HepG2 (cell line): ENCODE data around the gene SAXO2. TPM values are rescaled to one million over a fixed set of nuclear protein-coding genes. Genes with fewer than 3 reads are reported as not detected.

Experiments
- ATAC-seq: fragments of 200-7000 bp; cut with Tn5 transposase; 3 replicates; pipeline ENCODE4 v1.9.1; 2020; ENCODE audit warnings: mild to moderate bottlenecking, moderate library complexity
- BruUV-seq: library from RNA; stranded (reverse); fragments of 400-500 nt; replicated peaks from 2 replicates; lab custom pipeline; 2021; lab: Mats Ljungman, UMichigan
- CTCF ChIA-PET: fragments of 300-600 bp; formaldehyde crosslinking; extraction: SDS; loops from one replicate; lab custom pipeline; 2021; ENCODE audit warnings: low total read pairs, inconsistent platforms, low intra/inter-chr PET ratio; lab: Yijun Ruan, JAX
- POLR2A ChIA-PET: fragments of 350-600 bp; sonication (Branson Sonifier 250); formaldehyde crosslinking; loops from one replicate; lab custom pipeline; 2020; ENCODE audit warnings: antibody characterized with exemption, inconsistent platforms; lab: Yijun Ruan, JAX
- DNase-seq: peaks from one replicate; pipeline ENCODE4 v3.0.0-alpha.2; 2015; ENCODE audit warnings: low spot score
- FAIRE-seq: peaks from 3 replicates; lab custom pipeline; 2011; peaks lifted over from hg19 to GRCh38; lab: Jason Lieb, UNC
- H2AFZ ChIP-seq: one replicate; pipeline ENCODE4 v1.6.1; 2011; ENCODE audit warnings: low read length, inconsistent platforms
- H3K27ac ChIP-seq: fragments of 300-600 bp; 3 replicates; pipeline ENCODE4 v1.8.0; 2011; ENCODE audit warnings: mixed run types, mild to moderate bottlenecking, mixed read lengths, low read length, inconsistent platforms; ENCODE audit not compliant: insufficient read depth; ENCODE audit errors: extremely low read length
- H3K27me3 ChIP-seq, 2 experiments: fragments of 200-600 bp in 1 of 2; 2 replicates in 1 of 2; 3 replicates in 1 of 2; pipeline versions ENCODE4 v1.6.0 to v1.8.0; 2011; ENCODE audit warnings: low read length in 2 of 2, mild to moderate bottlenecking in 2 of 2, moderate library complexity in 2 of 2, inconsistent platforms in 1 of 2; ENCODE audit not compliant: insufficient read depth in 2 of 2, control insufficient read depth in 1 of 2
- H3K36me3 ChIP-seq, 2 experiments: fragments of 200-600 bp in 1 of 2; replicated peaks in 1 of 2; 2 replicates in 1 of 2; 3 replicates in 1 of 2; pipeline versions ENCODE4 v1.5.1 to v1.8.0; 2011; ENCODE audit warnings: low read length in 2 of 2, inconsistent platforms in 1 of 2; ENCODE audit not compliant: insufficient read depth in 2 of 2, control insufficient read depth in 1 of 2
- H3K4me1 ChIP-seq: 2 replicates; pipeline ENCODE4 v1.5.1; 2012; ENCODE audit warnings: low read length, inconsistent platforms; ENCODE audit not compliant: insufficient read depth
- H3K4me2 ChIP-seq: 2 replicates; pipeline ENCODE4 v1.6.0; 2011; ENCODE audit warnings: low read depth, low read length, inconsistent platforms
- H3K4me3 ChIP-seq, 3 experiments: fragments of 200-600 bp in 1 of 3; sonication (generic), shearing (Covaris generic) in 1 of 3; replicated peaks in 1 of 3; 2 replicates each; pipeline ENCODE4 v1.5.1; 2011 to 2016; ENCODE audit warnings: low read length in 3 of 3, inconsistent platforms in 2 of 3, low read depth in 2 of 3, mild to moderate bottlenecking in 2 of 3, control low read depth in 1 of 3, mixed read lengths in 1 of 3; ENCODE audit not compliant: insufficient read depth in 1 of 3
- H3K79me2 ChIP-seq: one replicate; pipeline ENCODE4 v1.6.1; 2011; ENCODE audit warnings: low read length, inconsistent platforms; ENCODE audit not compliant: insufficient read depth
- H3K9ac ChIP-seq: 2 replicates; pipeline ENCODE4 v1.6.0; 2011; ENCODE audit warnings: mild to moderate bottlenecking, low read depth, low read length, inconsistent platforms; ENCODE audit not compliant: insufficient read depth
- H3K9me3 ChIP-seq: 2 replicates; pipeline ENCODE4 v1.5.1; 2012; ENCODE audit warnings: mild to moderate bottlenecking, low read length
- H4K20me1 ChIP-seq: 2 replicates; pipeline ENCODE4 v1.6.0; 2011; ENCODE audit warnings: inconsistent platforms, mild to moderate bottlenecking, low read length, moderate library complexity; ENCODE audit not compliant: insufficient read depth
- ARNT2 ChIP-seq: sonication (generic); formaldehyde crosslinking; IDR thresholded peaks from 2 replicates; pipeline ENCODE4 v1.8.0; 2022; ENCODE audit warnings: mild to moderate bottlenecking, low read depth, missing genetic modification reagents, moderate library complexity
- ATF1 ChIP-seq: IDR thresholded peaks from 2 replicates; pipeline ENCODE4 v1.6.1; 2016; ENCODE audit warnings: mild to moderate bottlenecking, control low read depth
- RFXANK ChIP-seq: IDR thresholded peaks from 2 replicates; pipeline ENCODE4 v1.6.1; 2016
- ZFP41 ChIP-seq: sonication (generic); formaldehyde crosslinking; IDR thresholded peaks from 2 replicates; pipeline ENCODE4 v1.4.0; 2020; ENCODE audit warnings: mild to moderate bottlenecking, missing genetic modification reagents, borderline replicate concordance
- ZNF263 ChIP-seq: sonication (generic); formaldehyde crosslinking; IDR thresholded peaks from 2 replicates; pipeline ENCODE4 v1.4.0; 2020; ENCODE audit warnings: missing genetic modification reagents
- ZNF570 ChIP-seq: sonication (generic); formaldehyde crosslinking; IDR thresholded peaks from 2 replicates; pipeline ENCODE4 v1.4.0; 2020; ENCODE audit warnings: mild to moderate bottlenecking, missing genetic modification reagents, borderline replicate concordance
- ZNF619 ChIP-seq: sonication (generic); formaldehyde crosslinking; IDR thresholded peaks from 2 replicates; pipeline ENCODE4 v1.4.0; 2020; ENCODE audit warnings: mild to moderate bottlenecking, missing genetic modification reagents
- WGBS: methylation state at CpG from one replicate; pipeline ENCODE4 v1.1.6; 2017; ENCODE audit warnings: low lambda C conversion rate; 5-methylcytosine and 5-hydroxymethylcytosine counted together
- in situ Hi-C: cut with HindIII; loops from 2 replicates; pipeline ENCODE4 v1.10.0; 2017; ENCODE audit warnings: low pct_unique_long_range_greater_than_20kb; ENCODE audit not compliant: extremely low pct_ligation_motif_present
- intact Hi-C: fragments of 100-400 bp; cut with micrococcal nuclease; formaldehyde crosslinking; loops from one replicate; pipeline ENCODE4 v1.10.0; 2022; ENCODE audit not compliant: unreplicated experiment
- polyA plus RNA-seq, 8 experiments: library from polyadenylated mRNA; depleted of rRNA in 3 of 8; stranded (reverse) in 7 of 8; unstranded in 1 of 8; fragments of >200 nt; fragmentation: Illumina TruSeq in 4 of 8; extraction: Trizol in 4 of 8; gene quantifications; 2 replicates each; pipeline versions ENCODE4 v1.2.1 to v1.2.3, GENCODE V29; 2011 to 2016; ENCODE audit warnings: low read depth in 4 of 8, missing spikeins in 1 of 8, mixed read lengths in 1 of 8; ENCODE audit not compliant: insufficient read depth in 1 of 8
- total RNA-seq, 5 experiments: library from RNA; depleted of rRNA; stranded (reverse); fragments of >200 nt; fragmentation: Illumina TruSeq; extraction: Trizol; gene quantifications; 2 replicates each; pipeline ENCODE4 v1.2.3, GENCODE V29; 2016; ENCODE audit warnings: low read depth in 1 of 5
- TF ChIP-seq, protein P1 (sequence below): sonication (generic); formaldehyde crosslinking; IDR thresholded peaks from 2 replicates; pipeline ENCODE4 v1.4.0; 2020; ENCODE audit warnings: missing genetic modification reagents
- TF ChIP-seq, protein P2 (sequence below): sonication (generic); formaldehyde crosslinking; IDR thresholded peaks from 2 replicates; pipeline ENCODE4 v1.9.0; 2021; ENCODE audit warnings: missing genetic modification reagents, mild to moderate bottlenecking, borderline replicate concordance
- TF ChIP-seq, protein P3 (sequence below): sonication (generic); formaldehyde crosslinking; IDR thresholded peaks from 2 replicates; pipeline ENCODE4 v1.5.1; 2020; ENCODE audit warnings: missing genetic modification reagents, mild to moderate bottlenecking, borderline replicate concordance
- TF ChIP-seq, protein P4 (sequence below): sonication (generic); formaldehyde crosslinking; IDR thresholded peaks from 2 replicates; pipeline ENCODE4 v1.5.0; 2020; ENCODE audit warnings: mild to moderate bottlenecking, missing genetic modification reagents, borderline replicate concordance

Gene SAXO2
- total and polyA plus RNA-seq, 2 of the 13 experiments (the other 11 are each of a cell fraction or from before 2014, with no cell fraction given), result 0.01 to 1.5 TPM

DNA sequence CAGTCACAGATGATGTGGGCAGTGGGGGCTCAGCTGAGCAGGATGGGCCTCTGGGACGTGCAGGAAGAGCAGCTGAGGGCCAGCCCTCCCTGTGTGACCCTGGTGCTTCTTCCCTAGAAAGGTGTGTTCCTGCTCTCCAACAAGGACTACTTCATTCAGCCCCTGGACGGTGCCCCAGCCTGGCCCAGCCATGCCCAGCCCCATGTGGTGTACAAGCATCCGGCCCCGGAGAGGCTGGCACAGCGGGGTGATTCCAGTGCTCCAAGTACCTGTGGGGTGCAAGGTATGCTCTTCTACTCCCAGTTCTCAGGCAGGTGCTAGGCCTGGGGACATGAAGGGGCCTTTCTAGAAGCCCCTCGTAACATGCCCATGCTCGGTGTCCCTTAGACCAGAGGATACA is 38.3 kb downstream of the SAXO2 start (continued):
- TF ChIP-seq, protein P1, sequence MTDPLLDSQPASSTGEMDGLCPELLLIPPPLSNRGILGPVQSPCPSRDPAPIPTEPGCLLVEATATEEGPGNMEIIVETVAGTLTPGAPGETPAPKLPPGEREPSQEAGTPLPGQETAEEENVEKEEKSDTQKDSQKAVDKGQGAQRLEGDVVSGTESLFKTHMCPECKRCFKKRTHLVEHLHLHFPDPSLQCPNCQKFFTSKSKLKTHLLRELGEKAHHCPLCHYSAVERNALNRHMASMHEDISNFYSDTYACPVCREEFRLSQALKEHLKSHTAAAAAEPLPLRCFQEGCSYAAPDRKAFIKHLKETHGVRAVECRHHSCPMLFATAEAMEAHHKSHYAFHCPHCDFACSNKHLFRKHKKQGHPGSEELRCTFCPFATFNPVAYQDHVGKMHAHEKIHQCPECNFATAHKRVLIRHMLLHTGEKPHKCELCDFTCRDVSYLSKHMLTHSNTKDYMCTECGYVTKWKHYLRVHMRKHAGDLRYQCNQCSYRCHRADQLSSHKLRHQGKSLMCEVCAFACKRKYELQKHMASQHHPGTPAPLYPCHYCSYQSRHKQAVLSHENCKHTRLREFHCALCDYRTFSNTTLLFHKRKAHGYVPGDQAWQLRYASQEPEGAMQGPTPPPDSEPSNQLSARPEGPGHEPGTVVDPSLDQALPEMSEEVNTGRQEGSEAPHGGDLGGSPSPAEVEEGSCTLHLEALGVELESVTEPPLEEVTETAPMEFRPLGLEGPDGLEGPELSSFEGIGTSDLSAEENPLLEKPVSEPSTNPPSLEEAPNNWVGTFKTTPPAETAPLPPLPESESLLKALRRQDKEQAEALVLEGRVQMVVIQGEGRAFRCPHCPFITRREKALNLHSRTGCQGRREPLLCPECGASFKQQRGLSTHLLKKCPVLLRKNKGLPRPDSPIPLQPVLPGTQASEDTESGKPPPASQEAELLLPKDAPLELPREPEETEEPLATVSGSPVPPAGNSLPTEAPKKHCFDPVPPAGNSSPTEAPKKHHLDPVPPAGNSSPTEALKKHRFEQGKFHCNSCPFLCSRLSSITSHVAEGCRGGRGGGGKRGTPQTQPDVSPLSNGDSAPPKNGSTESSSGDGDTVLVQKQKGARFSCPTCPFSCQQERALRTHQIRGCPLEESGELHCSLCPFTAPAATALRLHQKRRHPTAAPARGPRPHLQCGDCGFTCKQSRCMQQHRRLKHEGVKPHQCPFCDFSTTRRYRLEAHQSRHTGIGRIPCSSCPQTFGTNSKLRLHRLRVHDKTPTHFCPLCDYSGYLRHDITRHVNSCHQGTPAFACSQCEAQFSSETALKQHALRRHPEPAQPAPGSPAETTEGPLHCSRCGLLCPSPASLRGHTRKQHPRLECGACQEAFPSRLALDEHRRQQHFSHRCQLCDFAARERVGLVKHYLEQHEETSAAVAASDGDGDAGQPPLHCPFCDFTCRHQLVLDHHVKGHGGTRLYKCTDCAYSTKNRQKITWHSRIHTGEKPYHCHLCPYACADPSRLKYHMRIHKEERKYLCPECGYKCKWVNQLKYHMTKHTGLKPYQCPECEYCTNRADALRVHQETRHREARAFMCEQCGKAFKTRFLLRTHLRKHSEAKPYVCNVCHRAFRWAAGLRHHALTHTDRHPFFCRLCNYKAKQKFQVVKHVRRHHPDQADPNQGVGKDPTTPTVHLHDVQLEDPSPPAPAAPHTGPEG (CRISPR knock-in tag), result no peak
- TF ChIP-seq ZNF619 (CRISPR knock-in tag) (no peak), ARNT2 (no peak), ATF1 (CRISPR knock-in tag) (no peak)

DNA sequence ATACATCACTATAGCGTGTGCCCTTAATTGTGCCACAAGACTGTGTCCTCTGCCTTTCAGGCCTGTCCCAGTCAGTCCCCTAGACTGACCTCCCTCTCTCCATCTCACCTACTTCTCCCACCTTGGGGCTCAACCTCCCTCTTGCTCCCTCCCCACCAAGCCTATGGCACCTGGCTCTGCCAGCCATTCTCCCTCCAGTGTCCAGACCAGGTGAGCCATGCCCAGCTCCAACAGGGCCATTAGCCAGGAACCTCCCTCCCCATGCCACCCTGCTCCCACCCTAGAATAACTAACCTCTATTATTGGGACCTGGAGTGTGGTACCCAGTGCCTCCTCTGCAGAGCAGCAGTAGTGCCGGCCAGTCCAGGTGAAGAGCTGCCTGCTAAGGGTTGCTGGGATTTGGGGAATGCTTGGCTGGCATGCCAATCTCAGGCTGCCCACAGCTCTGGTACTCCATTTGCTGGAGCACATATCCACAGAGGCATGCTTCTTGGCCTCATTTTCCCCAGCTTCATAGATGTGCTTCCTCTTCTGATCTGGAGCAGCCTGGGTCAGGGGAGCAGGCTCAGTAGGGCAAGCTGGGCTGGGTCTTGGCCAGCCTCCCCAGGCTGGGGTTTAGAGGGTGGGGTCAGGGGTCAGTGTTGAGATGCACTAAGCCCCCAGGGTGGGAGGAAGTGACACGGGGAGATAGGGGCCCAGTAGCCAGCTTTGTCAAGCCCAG is 38.8 kb downstream of the SAXO2 start:
- H2AFZ ChIP-seq, result no peak overlapping the region
- H3K4me1 ChIP-seq, result no peaks in the 10 kb centered on the region
- CTCF ChIA-PET, result no interaction called here
- in situ Hi-C loops, result no loop called here
- intact Hi-C loops, result no loop called here
- H3K36me3 ChIP-seq, result no peaks in the 10 kb centered on the region
- peaks cover 2 to 7% of the 10 kb centered on the region in 2 experiments; a peak in 3 of 5 replicates for H3K27me3 ChIP-seq
- H4K20me1 ChIP-seq, result no peaks in the 10 kb centered on the region
- H3K79me2 ChIP-seq, result no peaks in the 10 kb centered on the region
- H3K9ac ChIP-seq, result no peak overlapping the region
- no peak overlapping the region for H3K27ac ChIP-seq
- POLR2A ChIA-PET, result no interaction called here
- no TSS peak for BruUV-seq
- H3K4me2 ChIP-seq, result no peak overlapping the region
- FAIRE-seq (no peak), ATAC-seq (no peak), DNase-seq (no peak)
- no peak overlapping the region for H3K4me3 ChIP-seq
- 45% methylated on average over 2 of the region's 3 CpGs for WGBS
- no peaks in the 10 kb centered on the region for H3K9me3 ChIP-seq
- TF ChIP-seq, protein P2, sequence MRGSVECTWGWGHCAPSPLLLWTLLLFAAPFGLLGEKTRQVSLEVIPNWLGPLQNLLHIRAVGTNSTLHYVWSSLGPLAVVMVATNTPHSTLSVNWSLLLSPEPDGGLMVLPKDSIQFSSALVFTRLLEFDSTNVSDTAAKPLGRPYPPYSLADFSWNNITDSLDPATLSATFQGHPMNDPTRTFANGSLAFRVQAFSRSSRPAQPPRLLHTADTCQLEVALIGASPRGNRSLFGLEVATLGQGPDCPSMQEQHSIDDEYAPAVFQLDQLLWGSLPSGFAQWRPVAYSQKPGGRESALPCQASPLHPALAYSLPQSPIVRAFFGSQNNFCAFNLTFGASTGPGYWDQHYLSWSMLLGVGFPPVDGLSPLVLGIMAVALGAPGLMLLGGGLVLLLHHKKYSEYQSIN (CRISPR knock-in tag), result no peak
- TF ChIP-seq RFXANK (CRISPR knock-in tag) (no peak), ZNF570 (CRISPR knock-in tag) (no peak), ZFP41 (CRISPR knock-in tag) (no peak), ZNF263 (CRISPR knock-in tag) (no peak)
- TF ChIP-seq, protein P3, sequence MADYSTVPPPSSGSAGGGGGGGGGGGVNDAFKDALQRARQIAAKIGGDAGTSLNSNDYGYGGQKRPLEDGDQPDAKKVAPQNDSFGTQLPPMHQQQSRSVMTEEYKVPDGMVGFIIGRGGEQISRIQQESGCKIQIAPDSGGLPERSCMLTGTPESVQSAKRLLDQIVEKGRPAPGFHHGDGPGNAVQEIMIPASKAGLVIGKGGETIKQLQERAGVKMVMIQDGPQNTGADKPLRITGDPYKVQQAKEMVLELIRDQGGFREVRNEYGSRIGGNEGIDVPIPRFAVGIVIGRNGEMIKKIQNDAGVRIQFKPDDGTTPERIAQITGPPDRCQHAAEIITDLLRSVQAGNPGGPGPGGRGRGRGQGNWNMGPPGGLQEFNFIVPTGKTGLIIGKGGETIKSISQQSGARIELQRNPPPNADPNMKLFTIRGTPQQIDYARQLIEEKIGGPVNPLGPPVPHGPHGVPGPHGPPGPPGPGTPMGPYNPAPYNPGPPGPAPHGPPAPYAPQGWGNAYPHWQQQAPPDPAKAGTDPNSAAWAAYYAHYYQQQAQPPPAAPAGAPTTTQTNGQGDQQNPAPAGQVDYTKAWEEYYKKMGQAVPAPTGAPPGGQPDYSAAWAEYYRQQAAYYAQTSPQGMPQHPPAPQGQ (CRISPR knock-in tag), result no peak
- TF ChIP-seq, protein P4, sequence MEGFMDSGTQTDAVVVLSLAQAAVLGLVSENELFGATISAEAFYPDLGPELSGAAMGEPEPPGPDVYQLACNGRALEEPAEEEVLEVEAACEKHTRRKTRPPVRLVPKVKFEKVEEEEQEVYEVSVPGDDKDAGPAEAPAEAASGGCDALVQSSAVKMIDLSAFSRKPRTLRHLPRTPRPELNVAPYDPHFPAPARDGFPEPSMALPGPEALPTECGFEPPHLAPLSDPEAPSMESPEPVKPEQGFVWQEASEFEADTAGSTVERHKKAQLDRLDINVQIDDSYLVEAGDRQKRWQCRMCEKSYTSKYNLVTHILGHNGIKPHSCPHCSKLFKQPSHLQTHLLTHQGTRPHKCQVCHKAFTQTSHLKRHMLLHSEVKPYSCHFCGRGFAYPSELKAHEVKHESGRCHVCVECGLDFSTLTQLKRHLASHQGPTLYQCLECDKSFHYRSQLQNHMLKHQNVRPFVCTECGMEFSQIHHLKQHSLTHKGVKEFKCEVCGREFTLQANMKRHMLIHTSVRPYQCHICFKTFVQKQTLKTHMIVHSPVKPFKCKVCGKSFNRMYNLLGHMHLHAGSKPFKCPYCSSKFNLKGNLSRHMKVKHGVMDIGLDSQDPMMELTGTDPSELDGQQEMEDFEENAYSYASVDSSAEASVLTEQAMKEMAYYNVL (CRISPR knock-in tag), result no peak
